Stomach (tissue), 4 donors: Measurements from ENCODE around the gene ACTG1.

Experiments used
- CTCF ChIP-seq, 7 experiments: fragments of 450-650 bp in 4 of 7; fragments of 200-600 bp in 3 of 7; sonication (generic) in 3 of 7; IDR thresholded peaks; one replicate each; pipeline ENCODE4 v1.5.1; 2016 to 2019; ENCODE audit warnings: antibody characterized with exemption in 7 of 7, control low read depth in 2 of 7, mild to moderate bottlenecking in 1 of 7
- EP300 ChIP-seq: sonication (generic); formaldehyde crosslinking; IDR thresholded peaks from one replicate; pipeline ENCODE4 v1.6.1; 2017; ENCODE audit warnings: antibody characterized with exemption
- POLR2A ChIP-seq, 4 donors: fragments of 450-650 bp; IDR thresholded peaks; one replicate each; pipeline ENCODE4 v1.6.1; 2016; ENCODE audit warnings: antibody characterized with exemption in 4 of 4, control low read depth in 2 of 4, mild to moderate bottlenecking in 1 of 4, moderate library complexity in 1 of 4

GRCh38 chr17:81524039-81524864 lies 11.7 kb upstream of the ACTG1 start:
- TF ChIP-seq CTCF (IDR thresholded peaks at IDR 0.05) (no peak), POLR2A (IDR thresholded peaks at IDR 0.05) (no peak), EP300 (no peak)
